OCI-LY3 (cell line): Measurements from ENCODE around the gene AP3B2.

Experiments used
- H2AFZ ChIP-seq: fragments of 200-600, 300-600 bp; shearing (Covaris generic); 2 replicates; pipeline ENCODE4 v1.6.0; 2014; ENCODE audit warnings: antibody characterized with exemption, low read depth, low read length
- H3K27ac ChIP-seq: fragments of 200-600, 300-600 bp; sonication (generic); 2 replicates; pipeline ENCODE4 v1.5.1; 2014; ENCODE audit warnings: mild to moderate bottlenecking, low read length, moderate library complexity, mixed read lengths
- H3K27me3 ChIP-seq: fragments of 200-600, 300-600 bp; sonication (generic); 2 replicates; pipeline ENCODE4 v1.6.1; 2014; ENCODE audit warnings: low read depth, low read length, mixed read lengths
- H3K36me3 ChIP-seq: fragments of 200-600, 300-600 bp; sonication (generic); replicated peaks from 2 replicates; pipeline ENCODE3; 2014; ENCODE audit warnings: low read depth, low read length, mixed read lengths
- H3K4me1 ChIP-seq: fragments of 300-600, 200-600 bp; sonication (generic); 2 replicates; pipeline ENCODE4 v1.6.1; 2014; ENCODE audit warnings: low read length, mixed read lengths
- H3K4me2 ChIP-seq: fragments of 200-600, 300-600 bp; sonication (generic); 2 replicates; pipeline ENCODE4 v1.6.1; 2014; ENCODE audit warnings: low read length, mixed read lengths
- H3K4me3 ChIP-seq: fragments of 300-600, 200-600 bp; sonication (generic); 2 replicates; pipeline ENCODE4 v1.5.1; 2014; ENCODE audit warnings: antibody characterized with exemption, mild to moderate bottlenecking, low read length, moderate library complexity
- H3K79me2 ChIP-seq: fragments of 300-600, 200-600 bp; shearing (Covaris generic); 2 replicates; pipeline ENCODE4 v1.6.1; 2014; ENCODE audit warnings: mild to moderate bottlenecking, low read length, mixed read lengths
- H3K9ac ChIP-seq: fragments of 300-600, 200-600 bp; shearing (Covaris generic); 2 replicates; pipeline ENCODE4 v1.6.0; 2014; ENCODE audit warnings: mild to moderate bottlenecking, low read length, moderate library complexity
- H3K9me3 ChIP-seq: fragments of 200-600, 300-600 bp; shearing (Covaris generic); 2 replicates; pipeline ENCODE4 v1.6.1; 2014; ENCODE audit warnings: low read length, mixed read lengths; ENCODE audit not compliant: insufficient read depth
- H4K20me1 ChIP-seq: fragments of 200-600, 300-600 bp; sonication (generic); 2 replicates; pipeline ENCODE4 v1.6.1; 2016; ENCODE audit warnings: low read length, mixed read lengths; ENCODE audit not compliant: insufficient read depth
- CTCF ChIP-seq: fragments of 200-600, 300-600 bp; sonication (generic); IDR thresholded peaks from 2 replicates; pipeline ENCODE4 v1.5.1; 2014; ENCODE audit warnings: antibody characterized with exemption, low read length, low read depth
- EZH2phosphoT487 ChIP-seq: fragments of 200-600 bp; shearing (Covaris generic); IDR thresholded peaks from 2 replicates; pipeline ENCODE4 v1.6.1; 2018; ENCODE audit warnings: antibody characterized with exemption, mixed run types, low read depth

Gene AP3B2

DNA sequence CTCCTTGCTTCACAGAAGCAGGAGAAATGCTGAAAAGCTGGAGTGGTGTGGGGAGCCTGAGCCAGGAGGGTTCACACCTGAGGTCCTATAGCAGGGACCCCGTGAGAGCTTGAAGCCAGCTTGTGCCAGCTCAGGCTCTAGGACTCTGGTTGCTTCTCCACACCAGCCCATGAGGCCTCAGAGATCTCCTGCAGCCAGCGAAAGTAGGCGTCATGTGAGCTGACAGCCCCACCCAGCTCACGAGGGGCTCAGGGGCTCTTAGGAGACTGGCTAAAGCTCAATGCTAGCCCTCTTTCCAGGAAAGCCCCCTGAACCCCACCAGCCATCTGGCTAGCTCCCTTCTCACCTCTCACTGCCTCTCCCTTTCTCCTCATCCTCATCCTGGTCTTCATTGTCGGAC, 45.7 kb downstream of the AP3B2 start:
- no peak overlapping the region for H3K9ac ChIP-seq
- TF ChIP-seq EZH2phosphoT487 (no peak), CTCF (no peak)
- no peaks in the 10 kb centered on the region for H3K4me1 ChIP-seq
- no peak overlapping the region for H3K4me3 ChIP-seq
- H3K79me2 ChIP-seq: no peaks in the 10 kb centered on the region
- no peak overlapping the region for H3K4me2 ChIP-seq
- H2AFZ ChIP-seq: no peak overlapping the region
- H3K27me3 ChIP-seq: peaks cover 21% of the 10 kb centered on the region
- no peak overlapping the region for H3K27ac ChIP-seq
- no peaks in the 10 kb centered on the region for H3K36me3 ChIP-seq
- H4K20me1 ChIP-seq: peaks cover 28% of the 10 kb centered on the region
- no peaks in the 10 kb centered on the region for H3K9me3 ChIP-seq

- Histone ChIP-seq H4K20me1 (peaks cover 28% of the 10 kb centered on the region), H3K27ac (no peak overlapping the region), H3K9ac (no peak overlapping the region), H3K4me3 (no peak overlapping the region), H3K9me3 (no peaks in the 10 kb centered on the region), H2AFZ (no peak overlapping the region), H3K36me3 (no peaks in the 10 kb centered on the region), H3K4me2 (no peak overlapping the region), H3K27me3 (peaks cover 21% of the 10 kb centered on the region), H3K4me1 (no peaks in the 10 kb centered on the region), H3K79me2 (no peaks in the 10 kb centered on the region)
- TF ChIP-seq EZH2phosphoT487: no peak
- TF ChIP-seq CTCF: no peak
Measured at GRCh38 chr15:82663186-82663600, 46.5 kb downstream of the AP3B2 start.

GRCh38 chr15:82662641-82663040, 47.0 kb downstream of the AP3B2 start:
- Histone ChIP-seq H3K36me3 (no peaks in the 10 kb centered on the region), H2AFZ (no peak overlapping the region), H3K4me1 (no peaks in the 10 kb centered on the region), H3K9me3 (no peaks in the 10 kb centered on the region), H3K9ac (no peak overlapping the region), H3K4me3 (no peak overlapping the region), H3K27me3 (peaks cover 22% of the 10 kb centered on the region), H3K27ac (no peak overlapping the region), H4K20me1 (peaks cover 28% of the 10 kb centered on the region), H3K79me2 (no peaks in the 10 kb centered on the region), H3K4me2 (no peak overlapping the region)
- no peak for TF ChIP-seq EZH2phosphoT487
- TF ChIP-seq CTCF: no peak

- H3K4me2 ChIP-seq: no peak overlapping the region
- no peak overlapping the region for H3K4me3 ChIP-seq
- H3K9me3 ChIP-seq: no peaks in the 10 kb centered on the region
- peaks cover 28% of the 10 kb centered on the region for H3K27me3 ChIP-seq
- no peak overlapping the region for H3K9ac ChIP-seq
- H3K27ac ChIP-seq: no peak overlapping the region
- TF ChIP-seq CTCF: no peak
- TF ChIP-seq EZH2phosphoT487: no peak
- no peak overlapping the region for H2AFZ ChIP-seq
- no peaks in the 10 kb centered on the region for H3K79me2 ChIP-seq
- no peaks in the 10 kb centered on the region for H3K4me1 ChIP-seq
- no peaks in the 10 kb centered on the region for H3K36me3 ChIP-seq
- peaks cover 28% of the 10 kb centered on the region for H4K20me1 ChIP-seq
Measured at GRCh38 chr15:82660378-82660777, 49.3 kb downstream of the AP3B2 start.
